Activated gamma-delta T cell (primary cell): Measurements from ENCODE around the gene SMARCD3.

Experiments
- DNase-seq: peaks from one replicate; lab custom pipeline; 2025; lab: John Stamatoyannopoulos, UW

The SMARCD3 gene

GRCh38 chr7:151272877-151273276, 24.4 kb upstream of the SMARCD3 start:
- DNase-seq: no peak

GRCh38 chr7:151272405-151272804, 23.9 kb upstream of the SMARCD3 start:
- DNase-seq: no peak

GRCh38 chr7:151271699-151272355, 23.3 kb upstream of the SMARCD3 start:
- DNase-seq: no peak

- no peak for DNase-seq
Measured at GRCh38 chr7:151269511-151269910, 21.0 kb upstream of the SMARCD3 start.

- DNase-seq: no peak
Measured at GRCh38 chr7:151265351-151265931, 16.9 kb upstream of the SMARCD3 start.

- DNase-seq: no peak
Measured at GRCh38 chr7:151264615-151265014, 16.1 kb upstream of the SMARCD3 start.

- no peak for DNase-seq
Measured at GRCh38 chr7:151261529-151261928, 13.0 kb upstream of the SMARCD3 start.

- no peak for DNase-seq
Measured at GRCh38 chr7:151260883-151261282, 12.4 kb upstream of the SMARCD3 start.

GRCh38 chr7:151260471-151260870, 12.0 kb upstream of the SMARCD3 start:
- no peak for DNase-seq

- DNase-seq: no peak
Measured at GRCh38 chr7:151257990-151258389, 9.5 kb upstream of the SMARCD3 start.

GRCh38 chr7:151256410-151257045, 8.0 kb upstream of the SMARCD3 start:
- DNase-seq: no peak

- no peak for DNase-seq
Measured at GRCh38 chr7:151255390-151255789, 6.9 kb upstream of the SMARCD3 start.

GRCh38 chr7:151254851-151255250, 6.4 kb upstream of the SMARCD3 start:
- DNase-seq: no peak

GRCh38 chr7:151254316-151254715, 5.8 kb upstream of the SMARCD3 start:
- no peak for DNase-seq

- DNase-seq: no peak
Measured at GRCh38 chr7:151252961-151253711, 4.6 kb upstream of the SMARCD3 start.

- DNase-seq: no peak
Measured at GRCh38 chr7:151252561-151252835, 4.0 kb upstream of the SMARCD3 start.

- DNase-seq: no peak
Measured at GRCh38 chr7:151251689-151252560, 3.4 kb upstream of the SMARCD3 start.

GRCh38 chr7:151251328-151251688, 2.8 kb upstream of the SMARCD3 start:
- no peak for DNase-seq

GRCh38 chr7:151250181-151251132, 2.0 kb upstream of the SMARCD3 start:
- no peak for DNase-seq

GRCh38 chr7:151249732-151250072, 1.2 kb upstream of the SMARCD3 start:
- no peak for DNase-seq
